Measurements from ENCODE around the gene PDE3A.
"Not testable (repeated sequence)": the region's sequence is repeated elsewhere in the genome, so short reads cannot be mapped to it uniquely, and the experiment has no call there.

PDE3A gene

DNA sequence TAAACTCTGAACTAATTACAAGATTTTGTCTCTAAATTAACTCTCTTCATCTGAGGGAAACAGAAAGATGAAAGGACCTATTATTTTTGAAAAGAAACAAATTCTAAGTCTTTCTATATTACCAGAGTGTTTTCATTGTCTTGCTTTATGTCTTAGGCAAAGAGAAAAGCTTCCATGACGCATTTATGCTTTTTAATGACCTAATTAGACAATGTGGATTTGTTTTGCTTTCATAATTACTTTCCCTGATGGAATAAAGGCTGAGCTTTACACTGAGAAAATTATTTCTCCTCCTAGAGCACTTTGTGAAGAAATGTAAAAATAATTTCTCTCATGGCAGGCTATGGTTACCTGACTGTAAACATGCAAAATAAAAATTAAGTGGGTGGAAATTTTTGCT, 188.8 kb downstream of the PDE3A start:
- DNase-seq: peak in 1 of 2 experiments; percentile 35

DNA sequence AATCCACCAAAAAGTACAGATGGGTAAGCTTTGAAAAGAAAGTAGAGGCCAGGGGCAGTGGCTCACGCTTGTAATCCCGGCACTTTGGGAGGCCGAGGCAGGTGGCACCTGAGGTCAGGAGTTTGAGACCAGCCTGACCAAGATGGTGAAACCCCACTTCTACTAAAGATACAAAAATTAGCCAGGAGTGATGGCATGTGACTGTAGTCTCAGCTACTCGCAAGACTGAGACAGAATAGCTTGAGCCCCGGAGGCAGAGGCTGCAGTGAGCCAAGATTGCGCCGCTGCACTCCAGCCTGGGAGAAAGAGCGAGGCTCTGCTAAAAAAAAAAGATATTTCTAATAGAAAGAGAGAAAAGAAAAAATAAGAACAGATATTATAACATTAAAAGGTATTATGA, 192.6 kb downstream of the PDE3A start:
- no peak for DNase-seq

DNA sequence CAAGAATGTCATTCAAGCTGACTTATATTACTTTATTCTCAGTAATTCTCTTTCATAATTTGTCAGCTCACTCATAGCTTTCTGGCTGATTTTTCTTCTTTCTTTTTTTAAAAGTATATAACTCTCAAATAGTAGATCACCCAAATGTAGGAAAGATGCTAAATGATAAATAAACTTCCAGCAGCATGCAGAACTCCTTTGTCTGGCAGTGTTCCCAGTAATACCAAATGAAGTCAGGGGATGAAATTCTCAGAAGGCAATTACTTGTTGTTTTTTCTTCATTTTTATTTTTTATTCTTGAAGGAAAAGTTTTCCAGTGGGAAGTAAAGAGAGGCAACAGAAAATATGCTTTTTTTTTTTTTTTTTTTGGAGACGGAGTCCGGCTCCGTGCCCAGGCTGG, 193.5 kb downstream of the PDE3A start:
- DNase-seq: no peak

GRCh38 chr12:20567413-20567812, 199.1 kb downstream of the PDE3A start:
- no peak for DNase-seq

DNA sequence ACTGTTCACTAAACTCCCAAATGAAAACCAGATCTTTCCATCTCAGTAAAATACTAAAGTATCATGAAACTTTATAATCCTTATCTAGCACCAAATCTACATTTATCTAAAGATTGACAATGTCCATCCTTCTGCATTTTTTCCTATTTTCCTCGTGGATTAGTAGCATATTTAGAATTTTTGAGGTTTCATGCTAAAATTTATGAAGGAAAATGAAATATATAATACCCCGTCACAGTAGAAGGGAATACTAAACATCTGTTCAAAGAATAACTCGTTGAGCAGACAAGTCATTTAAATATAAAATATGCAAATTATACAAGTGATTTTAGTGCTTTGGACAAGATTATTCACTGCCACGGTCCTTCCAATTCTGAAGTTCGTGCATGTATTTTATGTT, 204.1 kb downstream of the PDE3A start:
- DNase-seq: no peak

DNA sequence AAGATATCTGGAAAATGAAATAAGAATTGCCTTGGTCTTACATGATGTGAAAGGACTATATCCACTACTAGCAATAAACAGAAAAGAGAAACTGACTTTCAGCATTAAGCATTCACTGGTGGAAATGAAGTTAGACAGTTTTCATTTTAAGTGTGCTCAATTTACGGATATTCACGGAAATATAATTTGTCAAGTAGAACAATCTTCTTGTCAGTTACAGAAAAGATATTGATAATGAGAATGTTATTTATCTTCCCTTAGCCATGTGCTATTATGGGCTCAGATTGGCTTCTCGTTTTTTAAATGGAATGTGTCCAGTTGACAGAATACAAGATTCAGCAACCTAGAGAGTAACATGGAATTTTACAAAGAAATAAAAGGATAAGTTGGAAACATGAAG, 208.2 kb downstream of the PDE3A start:
- no peak for DNase-seq

GRCh38 chr12:20577054-20577453, 208.7 kb downstream of the PDE3A start:
- no peak for DNase-seq

- no peak for DNase-seq
Measured at GRCh38 chr12:20578142-20578541, 209.8 kb downstream of the PDE3A start.

DNA sequence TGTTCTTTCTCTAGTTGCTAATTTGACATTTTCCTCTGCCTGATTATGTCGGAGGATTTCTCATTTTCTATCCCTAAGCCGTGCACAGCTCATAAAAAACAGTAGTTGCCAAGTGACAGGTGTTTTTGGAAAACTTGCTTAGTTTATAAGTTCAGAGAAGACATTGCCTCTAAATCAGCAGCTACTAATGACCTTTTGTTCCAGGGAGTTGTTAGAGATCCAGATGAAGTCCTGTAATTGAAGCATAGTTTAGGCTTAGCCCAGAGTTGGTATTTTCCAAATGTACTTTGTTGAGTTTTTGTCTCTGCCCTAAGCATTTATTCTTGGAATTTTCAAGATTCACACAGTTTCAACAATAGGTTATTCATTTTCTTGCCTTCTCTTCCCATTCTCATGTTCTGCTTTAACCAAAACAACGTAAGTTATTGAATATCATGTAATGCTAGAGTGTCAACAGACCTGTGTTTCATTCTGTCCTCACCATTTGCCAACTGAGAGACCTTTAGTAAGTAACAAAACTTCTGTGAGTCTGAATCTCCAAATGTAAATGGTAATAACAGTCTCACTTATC, 216.8 kb downstream of the PDE3A start:
- DNase-seq: no peak

DNA sequence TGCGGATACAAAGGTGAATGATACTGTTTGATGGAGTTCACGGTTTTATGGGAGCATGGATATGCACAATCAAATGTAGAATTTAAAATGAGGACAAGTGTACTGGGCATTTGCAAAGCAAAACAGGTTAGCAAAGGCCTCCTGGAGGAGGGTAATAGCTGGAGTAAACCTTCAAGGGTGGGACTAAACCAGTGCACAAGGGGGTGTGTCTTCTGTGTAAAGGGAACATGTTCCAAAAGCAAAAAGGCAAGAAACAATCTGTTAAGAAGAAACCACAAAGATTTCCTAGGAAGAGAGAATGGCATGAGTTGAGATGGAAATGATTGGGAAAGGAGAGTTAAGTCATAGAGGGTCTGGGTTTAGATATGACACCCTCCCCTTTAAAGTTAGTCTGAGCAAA, 217.6 kb downstream of the PDE3A start:
- no peak for DNase-seq

- no peak for DNase-seq
Measured at GRCh38 chr12:20588042-20588441, 219.7 kb downstream of the PDE3A start.

GRCh38 chr12:20590570-20590969, 222.2 kb downstream of the PDE3A start:
- no peak for DNase-seq

- DNase-seq: peak in 1 of 2 experiments; percentile 50
Measured at GRCh38 chr12:20592556-20592955, 224.2 kb downstream of the PDE3A start.

GRCh38 chr12:20593611-20594010, 225.3 kb downstream of the PDE3A start:
- no peak for DNase-seq

DNA sequence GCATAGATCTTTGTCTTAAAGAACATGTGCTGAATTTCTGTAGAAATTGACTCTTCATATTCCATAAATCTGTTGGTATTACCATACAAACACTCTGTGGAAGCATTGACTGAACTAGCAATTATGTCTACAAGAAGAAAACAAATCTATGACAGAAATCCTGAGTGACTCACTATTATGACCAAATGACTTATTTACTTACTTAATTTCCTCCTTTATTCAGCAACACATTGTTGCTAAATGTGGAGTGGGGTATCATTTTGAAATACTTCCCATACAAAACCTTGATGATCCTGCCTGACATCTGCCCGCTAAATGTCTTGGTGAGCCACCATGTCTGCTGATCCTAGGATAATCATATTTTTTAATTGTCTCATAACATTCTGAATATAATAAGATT, 227.7 kb downstream of the PDE3A start:
- DNase-seq: peak; percentile 28 to 37

DNA sequence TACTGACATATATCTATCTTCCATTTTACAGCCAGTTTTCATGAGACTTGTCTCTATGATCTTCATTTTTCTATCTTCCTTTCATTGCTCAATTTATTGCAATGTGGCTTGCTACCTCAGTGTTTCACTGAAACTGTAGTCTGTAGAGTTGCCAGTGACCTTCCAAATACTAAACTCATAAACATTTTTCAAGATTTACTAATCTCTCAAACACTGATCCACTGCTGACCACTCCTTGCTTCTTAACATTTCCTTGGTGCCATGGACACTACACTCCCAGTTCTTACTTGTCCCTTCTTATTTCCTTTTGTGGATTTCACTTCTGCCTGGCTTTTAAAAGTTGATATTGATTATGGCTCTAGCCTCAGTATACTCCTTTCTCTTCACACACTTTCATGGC, 231.4 kb downstream of the PDE3A start:
- no peak for DNase-seq

- no peak for DNase-seq
Measured at GRCh38 chr12:20601668-20602280, 233.4 kb downstream of the PDE3A start.

DNA sequence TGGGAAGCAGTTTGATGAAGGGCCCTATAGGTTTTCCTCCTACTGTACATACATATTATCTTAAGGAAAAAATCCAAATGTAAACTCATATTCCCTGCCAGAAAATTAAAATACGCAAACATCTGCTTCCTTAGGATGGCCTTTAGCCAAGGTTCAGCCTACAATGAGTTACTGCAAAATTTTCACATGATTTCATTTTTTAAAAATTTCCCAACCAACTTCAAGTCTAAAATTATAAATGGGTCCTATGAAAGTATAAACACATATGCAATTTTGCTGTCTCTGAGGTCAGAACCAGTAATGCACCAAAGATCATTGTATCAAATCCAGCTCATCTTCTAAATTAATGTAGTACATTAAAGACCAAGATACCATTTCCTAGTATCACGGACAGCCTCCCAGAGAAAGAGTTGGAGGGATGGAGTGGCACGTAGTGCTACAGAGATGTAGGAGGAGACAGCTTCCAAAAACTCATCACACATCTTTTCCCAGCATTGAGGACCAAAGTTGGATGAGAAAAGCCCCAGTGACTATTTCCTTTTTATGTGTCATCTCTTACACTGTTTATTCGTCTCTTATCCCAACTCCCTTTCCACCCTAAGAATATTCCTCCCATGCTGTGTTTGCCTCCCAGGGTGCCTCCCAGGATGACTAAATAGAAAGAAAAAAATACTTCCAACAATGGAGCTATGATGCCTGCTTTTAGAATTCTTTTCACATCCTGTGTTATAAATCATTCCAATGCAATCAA, 234.5 kb downstream of the PDE3A start:
- DNase-seq: no peak

- DNase-seq: no peak
Measured at GRCh38 chr12:20604408-20605067, 236.2 kb downstream of the PDE3A start.

DNA sequence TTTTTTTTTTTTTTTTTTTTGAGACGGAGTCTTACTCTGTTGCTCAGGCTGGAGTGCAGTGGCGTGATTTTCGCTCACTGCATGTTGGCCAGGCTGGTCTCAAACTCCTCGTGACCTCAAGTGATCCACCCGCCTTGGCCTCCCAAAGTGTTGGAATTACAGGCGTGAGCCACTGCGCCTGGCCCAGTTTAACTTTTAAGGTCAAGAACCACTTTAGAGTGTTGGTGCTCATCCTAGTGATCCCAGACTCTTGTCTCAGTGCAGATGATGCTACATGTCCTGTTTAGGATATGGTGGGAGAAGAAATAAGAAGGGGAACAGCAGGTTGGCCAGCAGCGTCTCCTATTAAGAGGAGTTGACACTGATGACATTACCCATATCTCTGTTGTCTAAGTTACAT, 246.7 kb downstream of the PDE3A start:
- DNase-seq: not testable (repeated sequence)

- no peak for DNase-seq
Measured at GRCh38 chr12:20616093-20616492, 247.8 kb downstream of the PDE3A start.

DNA sequence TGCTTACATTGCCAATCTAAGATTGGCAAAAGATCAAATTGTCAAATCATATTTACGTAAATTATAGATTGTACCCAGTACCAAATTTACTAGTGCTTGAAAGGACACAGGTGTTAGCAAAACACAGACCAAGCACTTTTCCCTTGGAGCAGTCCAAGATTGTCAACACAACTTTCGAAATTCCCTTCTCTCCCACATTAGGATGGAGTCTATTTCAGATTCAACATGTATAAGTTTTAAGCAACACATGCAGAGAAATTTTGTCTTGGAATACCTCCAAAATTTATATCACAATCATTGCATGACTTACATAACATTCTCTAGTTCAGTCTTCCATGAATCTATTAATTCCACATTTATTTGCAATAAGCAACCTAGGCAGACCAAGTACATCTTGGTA, 251.9 kb downstream of the PDE3A start:
- no peak for DNase-seq

- no peak for DNase-seq
Measured at GRCh38 chr12:20624718-20625117, 256.4 kb downstream of the PDE3A start.

- no peak for DNase-seq
Measured at GRCh38 chr12:20625531-20625930, 257.2 kb downstream of the PDE3A start.

Data from NCI-H1930 (cell line).